Heart right ventricle (tissue), 16 donors: Measurements from ENCODE around the gene AFG3L2. TPM values are rescaled to one million over a fixed set of nuclear protein-coding genes. Genes with fewer than 3 reads are reported as not detected.

Source experiments
- ATAC-seq, 8 donors: fragments of 200-7000 bp; cut with Tn5 transposase; one replicate each; pipeline ENCODE4 v1.9.1; 2020; ENCODE audit warnings: mild to moderate bottlenecking in 8 of 8, moderate library complexity in 8 of 8, moderate number of reproducible peaks in 1 of 8
- DNase-seq, 2 donors: peaks; one replicate each; pipeline ENCODE4 v3.0.0-alpha.2; 2020
- H3K27ac ChIP-seq, 10 donors: fragments of 200-600 bp; sonication (generic) in 2 of 10; one replicate each; pipeline versions ENCODE4 v1.5.0 to v1.8.0; 2020 to 2022; ENCODE audit warnings: mild to moderate bottlenecking in 3 of 10
- H3K27me3 ChIP-seq, 7 donors: fragments of 200-600 bp; one replicate each; pipeline ENCODE4 v1.8.0; 2021 to 2022; ENCODE audit warnings: mild to moderate bottlenecking in 2 of 7
- H3K36me3 ChIP-seq, 9 donors: fragments of 200-600 bp; sonication (generic) in 1 of 9; one replicate each; pipeline versions ENCODE4 v1.5.0 to v1.8.0; 2020 to 2022; ENCODE audit warnings: mild to moderate bottlenecking in 2 of 9
- H3K4me1 ChIP-seq, 9 donors: fragments of 200-600 bp; sonication (generic) in 1 of 9; one replicate each; pipeline versions ENCODE4 v1.5.0 to v1.8.0; 2020 to 2022; ENCODE audit warnings: mild to moderate bottlenecking in 4 of 9
- H3K4me3 ChIP-seq, 10 donors: fragments of 200-600 bp; sonication (generic) in 2 of 10; one replicate each; pipeline versions ENCODE4 v1.5.0 to v1.8.0; 2020 to 2022; ENCODE audit warnings: mild to moderate bottlenecking in 7 of 10, moderate library complexity in 2 of 10
- H3K9me3 ChIP-seq, 11 donors: fragments of 200-600 bp in 10 of 11; sonication (generic) in 2 of 11; one replicate each; pipeline versions ENCODE4 v1.5.0 to v1.8.0; 2013 to 2022; ENCODE audit warnings: mild to moderate bottlenecking in 2 of 11, control low read depth in 1 of 11, moderate library complexity in 1 of 11
- WGBS, 2 donors: extraction: QIAGEN DNeasy Blood & Tissue Kit; methylation state at CpG; one replicate each; pipeline ENCODE4 v1.1.7; 2013; ENCODE audit warnings: inconsistent platforms in 1 of 2; 5-methylcytosine and 5-hydroxymethylcytosine counted together
- intact Hi-C, 10 donors: fragments of 100-400 bp; cut with DNase I; formaldehyde crosslinking; loops; one replicate each; pipeline versions ENCODE4 v1.11.1 to v1.14.2; 2022
- polyA plus RNA-seq, 2 donors: library from polyadenylated mRNA; stranded (reverse); fragments of 200-250 nt; gene quantifications; one replicate each; pipeline ENCODE4 v1.2.3, GENCODE V29; 2013
- total RNA-seq, 10 donors: library from RNA; stranded (reverse); fragmentation: NEBNext Ultra II Directional in 3 of 10; extraction: Animal tissue kit (Norgen Biotek cat#: 25700) in 3 of 10; gene quantifications; one replicate each; pipeline versions ENCODE4 v1.2.1 to v1.2.4, GENCODE V29; 2021 to 2023
- TF ChIP-seq, protein P1 (sequence below), 9 donors: fragments of 200-600 bp; sonication (generic) in 2 of 9; IDR thresholded peaks; one replicate each; pipeline versions ENCODE4 v1.5.0 to v1.8.0; 2021 to 2022; ENCODE audit warnings: antibody characterized with exemption in 9 of 9, mild to moderate bottlenecking in 5 of 9, moderate library complexity in 1 of 9
- donor health status: Arrhythmogenic right ventricular cardiomyopathy.
- donor health status: ischemic (EF 13 %, LVEDD 7.1; RV severe dilation, severe dysfunction).
- donor health status: healthy with polysubstance abuse.
- donor health status: DM: no; HTN: yes; CAD: no.
- donor health status: DM: no; HTN: no; CAD: no.
- donor health status: ischemic (EF 25% LVEDD 6.9; RV normal size, moderate dysfunction).
- donor health status: ischemic (EF 25% LVEDD 5.7; RV mildly dilated, moderate dysfunction).
- donor health status: healthy.
- donor health status: DM: yes; HTN: yes; CAD: no.
- donor health status: Ischemic cardiomyopathy.
- donor health status: ischemic (EF 35%, LVEDD 5.7; RV mildly dilated, moderate dysfunction).
- donor health status: nonischemic (EF 11% LVEDD 7.7; RV severe dilation, severe dysfunction).
- donor health status: DM: yes; HTN: yes; CAD: no.
- donor health status: PGD.
- donor health status: ischemic (EF 29% LVEDD 5.4; RV normal size, mild dysfunction).
- donor health status: nonischemic (EF 23%, LVEDD 6.1; RV moderate dilation, normal function).

The AFG3L2 gene
- total and polyA plus RNA-seq, 12 donors = 48.1 to 176 (median 142) TPM

DNA sequence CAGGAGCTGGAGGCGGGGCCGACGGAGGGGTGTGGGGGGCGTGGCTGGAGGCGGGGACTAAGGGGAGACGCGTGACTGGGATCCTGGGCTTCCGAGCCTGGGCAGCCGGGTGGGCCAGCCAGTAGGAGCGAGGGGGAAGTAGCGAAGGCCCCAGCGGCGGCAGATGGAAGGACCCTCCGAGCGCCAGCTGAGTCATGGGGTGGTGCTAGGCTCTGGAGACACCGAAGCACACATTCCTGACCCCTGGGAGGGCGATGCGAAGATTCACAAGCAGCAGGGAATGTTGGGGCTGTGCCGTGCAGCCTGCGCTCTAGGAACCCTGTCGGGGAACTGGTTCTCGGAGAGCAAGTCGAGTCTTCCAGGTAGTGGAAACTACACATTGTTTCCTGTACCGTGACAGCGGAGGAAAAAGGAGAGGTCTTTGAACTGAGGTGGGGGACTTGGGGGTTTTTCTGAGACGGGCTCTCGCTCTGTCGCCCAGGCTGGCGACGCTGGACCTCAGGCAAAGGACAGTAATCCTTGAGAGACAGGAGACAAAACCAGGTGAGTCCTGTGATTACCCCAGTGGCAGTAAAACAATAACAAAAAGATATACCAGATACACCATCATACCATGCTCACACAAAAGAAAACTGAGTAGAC lies 650 bp upstream of the AFG3L2 start:
- TF ChIP-seq, protein P1, sequence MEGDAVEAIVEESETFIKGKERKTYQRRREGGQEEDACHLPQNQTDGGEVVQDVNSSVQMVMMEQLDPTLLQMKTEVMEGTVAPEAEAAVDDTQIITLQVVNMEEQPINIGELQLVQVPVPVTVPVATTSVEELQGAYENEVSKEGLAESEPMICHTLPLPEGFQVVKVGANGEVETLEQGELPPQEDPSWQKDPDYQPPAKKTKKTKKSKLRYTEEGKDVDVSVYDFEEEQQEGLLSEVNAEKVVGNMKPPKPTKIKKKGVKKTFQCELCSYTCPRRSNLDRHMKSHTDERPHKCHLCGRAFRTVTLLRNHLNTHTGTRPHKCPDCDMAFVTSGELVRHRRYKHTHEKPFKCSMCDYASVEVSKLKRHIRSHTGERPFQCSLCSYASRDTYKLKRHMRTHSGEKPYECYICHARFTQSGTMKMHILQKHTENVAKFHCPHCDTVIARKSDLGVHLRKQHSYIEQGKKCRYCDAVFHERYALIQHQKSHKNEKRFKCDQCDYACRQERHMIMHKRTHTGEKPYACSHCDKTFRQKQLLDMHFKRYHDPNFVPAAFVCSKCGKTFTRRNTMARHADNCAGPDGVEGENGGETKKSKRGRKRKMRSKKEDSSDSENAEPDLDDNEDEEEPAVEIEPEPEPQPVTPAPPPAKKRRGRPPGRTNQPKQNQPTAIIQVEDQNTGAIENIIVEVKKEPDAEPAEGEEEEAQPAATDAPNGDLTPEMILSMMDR (IDR thresholded peaks at IDR 0.05) = peak in 6 of 9 donors; percentile 6 to 40 (median 28)
- DNase-seq (no peak), ATAC-seq (peak in 1 of 8 donors; percentile 0)
- Histone ChIP-seq H3K36me3 (peaks cover 0 to 9% (median 0%) of the 10 kb centered on the region in 9 donors), H3K27me3 (no peaks in the 10 kb centered on the region), H3K27ac (peak overlapping the region in 9 of 10 donors; percentile 61 to 90 (median 75)), H3K9me3 (peaks cover 0 to 8% (median 0%) of the 10 kb centered on the region in 11 donors), H3K4me3 (peak overlapping the region; percentile 10 to 94 (median 78)), H3K4me1 (peaks cover 0 to 48% (median 32%) of the 10 kb centered on the region in 9 donors)
- intact Hi-C loops = loop anchor here in 4 of 10 donors (1.0 to 10.0 kb wide), 7 partner anchors 63 to 570 kb away; partner anchors contain the start of genes SEH1L (in 2 of the 4), SPIRE1 (in 1 of the 4) and TUBB6 (in 1 of the 4)
- WGBS, 2 donors = 2 to 3% methylated on average over 26 to 30 of the region's 30 CpGs

DNA sequence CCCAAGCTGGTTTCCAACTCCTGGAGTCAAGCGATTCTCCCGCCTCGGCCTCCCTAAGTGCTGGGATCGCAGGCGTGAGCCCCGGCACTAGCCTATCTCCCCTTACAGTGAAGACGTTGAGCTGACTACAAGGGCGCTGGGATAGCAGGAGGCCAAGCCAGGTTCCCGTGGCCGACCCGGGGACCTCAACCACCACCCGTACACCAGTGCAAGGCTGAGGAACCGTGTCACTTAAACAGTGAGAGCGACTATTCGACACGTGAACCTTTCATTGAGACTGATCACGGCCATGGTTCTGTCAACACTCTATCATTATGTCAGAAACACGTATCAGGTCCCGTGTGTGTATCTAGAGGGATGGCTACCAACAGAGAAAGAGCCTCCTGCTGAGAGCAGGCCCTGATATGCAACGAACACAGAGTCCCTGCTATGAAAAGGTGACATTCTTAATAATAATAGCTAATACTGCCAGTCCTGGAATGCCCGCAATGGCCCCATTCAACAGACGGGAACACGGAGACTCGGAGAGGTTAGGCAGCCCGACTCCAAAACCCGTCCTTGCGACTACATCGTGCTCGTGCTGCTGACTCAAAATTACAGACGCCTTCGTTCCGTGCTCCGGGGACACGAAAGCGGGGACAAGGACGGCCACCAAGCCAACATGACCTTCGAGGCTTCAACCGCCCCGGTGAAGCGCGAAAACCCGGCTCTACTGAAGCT lies 833 bp downstream of the AFG3L2 start:
- intact Hi-C loops = loop anchor here in 4 of 10 donors (5.0 to 10.0 kb wide), 6 partner anchors 61 to 571 kb away; partner anchors contain the start of genes SEH1L (in 2 of the 4) and SPIRE1 (in 1 of the 4)
- DNase-seq (peak; percentile 44 to 47), ATAC-seq (peak in 6 of 8 donors; percentile 1 to 29 (median 14))
- H3K9me3 ChIP-seq = no peaks in the 10 kb centered on the region
- TF ChIP-seq, protein P1 (IDR thresholded peaks at IDR 0.05) = no peak
- 8 to 13% methylated on average over 42 of the region's 42 CpGs for WGBS, 2 donors
- H3K4me3 ChIP-seq = peak overlapping the region; percentile 76 to 94 (median 84)
- peaks cover 0 to 9% (median 0%) of the 10 kb centered on the region in 9 donors for H3K36me3 ChIP-seq
- no peaks in the 10 kb centered on the region for H3K27me3 ChIP-seq
- peak overlapping the region; percentile 97 to 100 (median 100) for H3K27ac ChIP-seq
- H3K4me1 ChIP-seq = peaks cover 4 to 62% (median 33%) of the 10 kb centered on the region in 9 donors

DNA sequence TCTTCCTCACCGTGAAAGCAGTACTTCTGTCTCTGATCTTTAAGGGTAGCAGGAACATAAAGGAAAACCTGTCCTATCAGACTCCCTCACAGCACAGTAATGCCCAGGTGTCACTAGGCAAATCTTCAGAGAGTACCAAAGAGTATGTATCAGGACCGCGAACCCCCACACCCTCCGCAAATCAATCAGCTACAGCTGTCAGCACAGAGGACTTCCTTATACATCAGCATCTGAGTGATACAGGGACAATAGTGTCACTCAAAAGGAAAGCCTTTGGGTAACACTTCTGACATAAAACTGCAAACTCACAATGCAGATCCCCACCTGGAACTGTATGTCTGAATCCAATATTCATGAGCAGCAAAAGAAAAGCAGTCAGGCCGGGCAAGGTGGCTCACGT lies 2.6 kb downstream of the AFG3L2 start:
- intact Hi-C loops = loop anchor here in 4 of 10 donors (5.0 to 10.0 kb wide), 4 partner anchors 47 to 570 kb away; partner anchors contain the start of gene SEH1L (in 1 of the 4)
- ATAC-seq (no peak), DNase-seq (no peak)
- H3K4me3 ChIP-seq = peak overlapping the region in 9 of 10 donors; percentile 76 to 94 (median 85)
- TF ChIP-seq, protein P1 (IDR thresholded peaks at IDR 0.05) = no peak
- H3K4me1 ChIP-seq = peaks cover 4 to 78% (median 46%) of the 10 kb centered on the region in 9 donors
- 49 to 65% methylated on average over 6 of the region's 6 CpGs for WGBS, 2 donors
- H3K27me3 ChIP-seq = no peaks in the 10 kb centered on the region
- peaks cover 0 to 25% (median under 1%) of the 10 kb centered on the region in 9 donors for H3K36me3 ChIP-seq
- no peaks in the 10 kb centered on the region for H3K9me3 ChIP-seq
- peak overlapping the region; percentile 97 to 100 (median 100) for H3K27ac ChIP-seq

DNA sequence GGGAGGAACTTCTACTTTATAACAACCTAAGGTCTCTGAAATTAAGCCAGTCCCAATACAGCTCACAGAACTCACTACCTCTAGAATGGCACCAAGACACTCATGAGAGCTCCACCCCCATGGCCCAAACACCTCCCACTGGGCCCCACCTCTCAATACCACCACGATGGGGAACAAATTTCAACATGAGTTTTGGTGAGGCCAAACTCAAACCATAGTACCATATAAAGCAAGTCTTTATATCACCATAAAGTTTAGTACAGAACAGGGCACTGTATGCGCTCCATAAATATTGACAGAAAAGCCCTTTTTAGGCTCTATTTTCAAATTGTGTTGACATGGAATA lies 3.3 kb downstream of the AFG3L2 start:
- ATAC-seq (no peak), DNase-seq (no peak)
- H3K9me3 ChIP-seq = no peaks in the 10 kb centered on the region
- 59 to 65% methylated on average over 2 of the region's 2 CpGs for WGBS, 2 donors
- H3K27ac ChIP-seq = peak overlapping the region; percentile 32 to 100 (median 99)
- peaks cover 0 to 31% (median 6%) of the 10 kb centered on the region in 9 donors for H3K36me3 ChIP-seq
- peaks cover 4 to 84% (median 49%) of the 10 kb centered on the region in 9 donors for H3K4me1 ChIP-seq
- intact Hi-C loops = loop anchor here in 4 of 10 donors (5.0 to 10.0 kb wide), 4 partner anchors 46 to 571 kb away; partner anchors contain the start of gene SEH1L (in 1 of the 4)
- peak overlapping the region in 6 of 10 donors; percentile 76 to 94 (median 83) for H3K4me3 ChIP-seq
- TF ChIP-seq, protein P1 (IDR thresholded peaks at IDR 0.05) = no peak
- H3K27me3 ChIP-seq = no peaks in the 10 kb centered on the region
